HEK293 (cell line): ENCODE measurements around the gene PBXIP1.

Experiments used
- HOXA7 ChIP-seq: sonication (generic); formaldehyde crosslinking; IDR thresholded peaks from 2 replicates; pipeline ENCODE4 v1.8.1; 2022; ENCODE audit warnings: missing genetic modification reagents, borderline replicate concordance
- HOXD13 ChIP-seq: sonication (generic); formaldehyde crosslinking; IDR thresholded peaks from 2 replicates; pipeline ENCODE4 v1.8.0; 2022; ENCODE audit warnings: missing genetic modification reagents, borderline replicate concordance
- KLF10 ChIP-seq: fragments of 450-650 bp; IDR thresholded peaks from 2 replicates; pipeline ENCODE4 v1.5.1; 2018; ENCODE audit warnings: missing biosample characterization, mild to moderate bottlenecking, missing genetic modification characterization
- KLF17 ChIP-seq: fragments of 450-650 bp; formaldehyde crosslinking; IDR thresholded peaks from 2 replicates; pipeline ENCODE4 v1.5.1; 2016; ENCODE audit warnings: missing biosample characterization, missing genetic modification characterization
- PRDM1 ChIP-seq: fragments of 450-650 bp; formaldehyde crosslinking; IDR thresholded peaks from 2 replicates; pipeline ENCODE4; 2016; ENCODE audit warnings: missing biosample characterization, missing genetic modification characterization
- SP2 ChIP-seq: fragments of 450-650 bp; formaldehyde crosslinking; IDR thresholded peaks from 2 replicates; pipeline ENCODE4 v1.5.1; 2016; ENCODE audit warnings: missing biosample characterization, missing genetic modification characterization
- SP7 ChIP-seq: fragments of 450-650 bp; formaldehyde crosslinking; IDR thresholded peaks from 2 replicates; pipeline ENCODE4 v1.5.1; 2016; ENCODE audit warnings: missing biosample characterization, missing genetic modification characterization
- ZBTB17 ChIP-seq: fragments of 450-650 bp; formaldehyde crosslinking; IDR thresholded peaks from 2 replicates; pipeline ENCODE4 v1.5.1; 2016; ENCODE audit warnings: missing biosample characterization, missing genetic modification characterization
- ZBTB49 ChIP-seq: fragments of 450-650 bp; formaldehyde crosslinking; IDR thresholded peaks from 2 replicates; pipeline ENCODE4 v1.5.1; 2016; ENCODE audit warnings: missing biosample characterization, missing genetic modification characterization, low read depth
- ZBTB8A ChIP-seq: fragments of 450-650 bp; formaldehyde crosslinking; IDR thresholded peaks from 2 replicates; pipeline ENCODE4 v1.5.1; 2016; ENCODE audit warnings: missing biosample characterization, missing genetic modification characterization
- ZNF138 ChIP-seq: fragments of 450-650 bp; formaldehyde crosslinking; IDR thresholded peaks from 2 replicates; pipeline ENCODE4 v1.5.1; 2016; ENCODE audit warnings: missing biosample characterization, missing genetic modification characterization, borderline replicate concordance
- ZNF157 ChIP-seq: fragments of 450-650 bp; formaldehyde crosslinking; IDR thresholded peaks from 2 replicates; pipeline ENCODE4 v1.5.1; 2016; ENCODE audit warnings: missing biosample characterization, missing genetic modification characterization
- ZNF174 ChIP-seq: fragments of 450-650 bp; formaldehyde crosslinking; IDR thresholded peaks from 2 replicates; pipeline ENCODE4 v1.5.0; 2017; ENCODE audit warnings: missing biosample characterization, mild to moderate bottlenecking, missing genetic modification characterization
- ZNF223 ChIP-seq: fragments of 450-650 bp; formaldehyde crosslinking; IDR thresholded peaks from 2 replicates; pipeline ENCODE4 v1.5.1; 2016; ENCODE audit warnings: missing biosample characterization, missing genetic modification characterization
- ZNF274 ChIP-seq, 2 experiments: fragments of 200-500 bp in 1 of 2; fragments of 450-650 bp in 1 of 2; sonication (Bioruptor generic) in 1 of 2; formaldehyde crosslinking in 1 of 2; IDR thresholded peaks; 2 replicates each; pipeline versions ENCODE4 v1.5.1 to v1.6.1; 2014 to 2016; ENCODE audit warnings: borderline replicate concordance in 1 of 2, inconsistent platforms in 1 of 2, low read length in 1 of 2, missing biosample characterization in 1 of 2, missing genetic modification characterization in 1 of 2
- ZNF311 ChIP-seq: fragments of 450-650 bp; formaldehyde crosslinking; IDR thresholded peaks from 2 replicates; pipeline ENCODE4 v1.5.1; 2017; ENCODE audit warnings: missing biosample characterization, missing genetic modification characterization, borderline replicate concordance
- ZNF335 ChIP-seq: fragments of 450-650 bp; formaldehyde crosslinking; conservative IDR thresholded peaks from 2 replicates; pipeline ENCODE4 v1.5.1; 2016; ENCODE audit warnings: missing biosample characterization, missing genetic modification characterization
- ZNF513 ChIP-seq: fragments of 450-650 bp; IDR thresholded peaks from 2 replicates; pipeline ENCODE4 v1.5.1; 2018; ENCODE audit warnings: missing biosample characterization, missing genetic modification characterization
- ZNF549 ChIP-seq: fragments of 450-650 bp; IDR thresholded peaks from 2 replicates; pipeline ENCODE4 v1.5.1; 2018; ENCODE audit warnings: missing biosample characterization, missing genetic modification characterization, mild to moderate bottlenecking, inconsistent platforms, moderate library complexity
- ZNF600 ChIP-seq: fragments of 450-650 bp; formaldehyde crosslinking; IDR thresholded peaks from 2 replicates; pipeline ENCODE4 v1.5.1; 2016; ENCODE audit warnings: missing biosample characterization, missing genetic modification characterization
- ZNF624 ChIP-seq: fragments of 450-650 bp; formaldehyde crosslinking; IDR thresholded peaks from 2 replicates; pipeline ENCODE4 v1.5.1; 2017; ENCODE audit warnings: missing biosample characterization, missing genetic modification characterization
- ZNF660 ChIP-seq: fragments of 450-650 bp; IDR thresholded peaks from 2 replicates; pipeline ENCODE4 v1.5.1; 2018; ENCODE audit warnings: missing biosample characterization, mild to moderate bottlenecking, missing genetic modification characterization
- ZNF747 ChIP-seq: fragments of 450-650 bp; formaldehyde crosslinking; IDR thresholded peaks from 2 replicates; pipeline ENCODE4 v1.5.1; 2016; ENCODE audit warnings: missing biosample characterization, missing genetic modification characterization
- ZNF837 ChIP-seq: fragments of 450-650 bp; formaldehyde crosslinking; IDR thresholded peaks from 2 replicates; pipeline ENCODE4 v1.5.1; 2016; ENCODE audit warnings: missing biosample characterization, missing genetic modification characterization
- ZNF843 ChIP-seq: fragments of 450-650 bp; formaldehyde crosslinking; IDR thresholded peaks from 2 replicates; pipeline ENCODE4 v1.5.1; 2016; ENCODE audit warnings: missing biosample characterization, missing genetic modification characterization
- ZSCAN23 ChIP-seq: fragments of 450-650 bp; formaldehyde crosslinking; IDR thresholded peaks from 2 replicates; pipeline ENCODE4 v1.5.1; 2016; ENCODE audit warnings: missing biosample characterization, missing genetic modification characterization
- ZXDB ChIP-seq: fragments of 450-650 bp; formaldehyde crosslinking; IDR thresholded peaks from 2 replicates; pipeline ENCODE4 v1.5.1; 2016; ENCODE audit warnings: missing biosample characterization, missing genetic modification characterization
- TF ChIP-seq, protein P1 (sequence below): fragments of 450-650 bp; formaldehyde crosslinking; IDR thresholded peaks from 2 replicates; pipeline ENCODE4 v1.5.1; 2016; ENCODE audit warnings: missing biosample characterization, missing genetic modification characterization
- TF ChIP-seq, protein P2 (sequence below): fragments of 450-650 bp; formaldehyde crosslinking; IDR thresholded peaks from 2 replicates; pipeline ENCODE4 v1.5.0; 2017; ENCODE audit warnings: missing biosample characterization, missing genetic modification characterization, borderline replicate concordance
- TF ChIP-seq, protein P3 (sequence below): fragments of 450-650 bp; formaldehyde crosslinking; IDR thresholded peaks from 2 replicates; pipeline ENCODE4 v1.5.1; 2016; ENCODE audit warnings: missing biosample characterization, missing genetic modification characterization

The PBXIP1 gene

DNA sequence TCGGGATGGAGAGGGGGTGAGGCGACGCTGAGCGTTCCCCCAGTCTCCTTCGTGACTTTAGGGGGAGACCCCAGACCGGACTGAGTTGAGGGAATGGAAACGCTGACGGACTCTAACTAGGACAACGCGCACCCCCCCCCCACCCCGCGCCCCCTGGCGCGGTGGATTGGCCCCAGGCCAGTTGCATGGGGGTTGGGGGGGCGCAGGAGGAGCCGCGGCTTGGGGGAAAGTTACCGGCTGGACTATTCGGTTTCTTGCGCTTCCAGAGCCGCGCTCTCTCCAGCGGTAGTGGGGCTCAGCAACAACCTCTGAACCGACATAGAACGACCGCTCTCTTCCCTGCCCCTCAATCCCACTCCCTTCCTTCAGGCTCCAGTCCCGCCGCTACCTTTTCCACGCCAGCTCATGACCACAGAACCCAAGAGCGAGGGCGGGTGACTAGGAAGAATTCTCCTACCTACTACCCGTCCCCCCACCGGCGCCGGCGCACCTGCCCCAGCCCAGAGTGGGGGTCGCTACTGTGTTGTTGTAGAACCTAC lies 47.4 kb upstream of the PBXIP1 start (continued):
- TF ChIP-seq HOXA7: no peak
- TF ChIP-seq ZNF513 (tag by site-specific recombination): no peak
- TF ChIP-seq, protein P1, sequence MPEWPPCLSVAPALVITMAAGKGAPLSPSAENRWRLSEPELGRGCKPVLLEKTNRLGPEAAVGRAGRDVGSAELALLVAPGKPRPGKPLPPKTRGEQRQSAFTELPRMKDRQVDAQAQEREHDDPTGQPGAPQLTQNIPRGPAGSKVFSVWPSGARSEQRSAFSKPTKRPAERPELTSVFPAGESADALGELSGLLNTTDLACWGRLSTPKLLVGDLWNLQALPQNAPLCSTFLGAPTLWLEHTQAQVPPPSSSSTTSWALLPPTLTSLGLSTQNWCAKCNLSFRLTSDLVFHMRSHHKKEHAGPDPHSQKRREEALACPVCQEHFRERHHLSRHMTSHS (tag by site-specific recombination): no peak
- TF ChIP-seq ZXDB (tag by site-specific recombination): no peak
- no peak for TF ChIP-seq HOXD13 (CRISPR knock-in tag)
- peak; percentile 41; the same call in 1 of the 2 replicates for TF ChIP-seq KLF10 (tag by site-specific recombination)
- TF ChIP-seq ZBTB49: no peak
- TF ChIP-seq ZNF335 (tag by site-specific recombination): no peak
- TF ChIP-seq ZBTB17 (tag by site-specific recombination): no peak
- no peak for TF ChIP-seq ZNF311
- no peak for TF ChIP-seq ZNF660 (tag by site-specific recombination)
- TF ChIP-seq ZNF223 (tag by site-specific recombination): no peak
- no peak for TF ChIP-seq ZNF549 (tag by site-specific recombination)
- no peak for TF ChIP-seq SP7 (tag by site-specific recombination)
- TF ChIP-seq, protein P2, sequence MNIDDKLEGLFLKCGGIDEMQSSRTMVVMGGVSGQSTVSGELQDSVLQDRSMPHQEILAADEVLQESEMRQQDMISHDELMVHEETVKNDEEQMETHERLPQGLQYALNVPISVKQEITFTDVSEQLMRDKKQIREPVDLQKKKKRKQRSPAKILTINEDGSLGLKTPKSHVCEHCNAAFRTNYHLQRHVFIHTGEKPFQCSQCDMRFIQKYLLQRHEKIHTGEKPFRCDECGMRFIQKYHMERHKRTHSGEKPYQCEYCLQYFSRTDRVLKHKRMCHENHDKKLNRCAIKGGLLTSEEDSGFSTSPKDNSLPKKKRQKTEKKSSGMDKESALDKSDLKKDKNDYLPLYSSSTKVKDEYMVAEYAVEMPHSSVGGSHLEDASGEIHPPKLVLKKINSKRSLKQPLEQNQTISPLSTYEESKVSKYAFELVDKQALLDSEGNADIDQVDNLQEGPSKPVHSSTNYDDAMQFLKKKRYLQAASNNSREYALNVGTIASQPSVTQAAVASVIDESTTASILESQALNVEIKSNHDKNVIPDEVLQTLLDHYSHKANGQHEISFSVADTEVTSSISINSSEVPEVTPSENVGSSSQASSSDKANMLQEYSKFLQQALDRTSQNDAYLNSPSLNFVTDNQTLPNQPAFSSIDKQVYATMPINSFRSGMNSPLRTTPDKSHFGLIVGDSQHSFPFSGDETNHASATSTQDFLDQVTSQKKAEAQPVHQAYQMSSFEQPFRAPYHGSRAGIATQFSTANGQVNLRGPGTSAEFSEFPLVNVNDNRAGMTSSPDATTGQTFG (tag by site-specific recombination): no peak
- TF ChIP-seq ZNF157 (tag by site-specific recombination): no peak
- TF ChIP-seq ZBTB8A (tag by site-specific recombination): no peak
- TF ChIP-seq ZNF174 (tag by site-specific recombination): no peak
- TF ChIP-seq ZNF600 (tag by site-specific recombination): 0 out of 2 replicates have a peak, but pooled peaks have one; percentile 2
- no peak for TF ChIP-seq ZNF747 (tag by site-specific recombination)
- TF ChIP-seq ZNF624 (tag by site-specific recombination): no peak
- TF ChIP-seq ZNF843 (tag by site-specific recombination): no peak
- TF ChIP-seq, protein P3, sequence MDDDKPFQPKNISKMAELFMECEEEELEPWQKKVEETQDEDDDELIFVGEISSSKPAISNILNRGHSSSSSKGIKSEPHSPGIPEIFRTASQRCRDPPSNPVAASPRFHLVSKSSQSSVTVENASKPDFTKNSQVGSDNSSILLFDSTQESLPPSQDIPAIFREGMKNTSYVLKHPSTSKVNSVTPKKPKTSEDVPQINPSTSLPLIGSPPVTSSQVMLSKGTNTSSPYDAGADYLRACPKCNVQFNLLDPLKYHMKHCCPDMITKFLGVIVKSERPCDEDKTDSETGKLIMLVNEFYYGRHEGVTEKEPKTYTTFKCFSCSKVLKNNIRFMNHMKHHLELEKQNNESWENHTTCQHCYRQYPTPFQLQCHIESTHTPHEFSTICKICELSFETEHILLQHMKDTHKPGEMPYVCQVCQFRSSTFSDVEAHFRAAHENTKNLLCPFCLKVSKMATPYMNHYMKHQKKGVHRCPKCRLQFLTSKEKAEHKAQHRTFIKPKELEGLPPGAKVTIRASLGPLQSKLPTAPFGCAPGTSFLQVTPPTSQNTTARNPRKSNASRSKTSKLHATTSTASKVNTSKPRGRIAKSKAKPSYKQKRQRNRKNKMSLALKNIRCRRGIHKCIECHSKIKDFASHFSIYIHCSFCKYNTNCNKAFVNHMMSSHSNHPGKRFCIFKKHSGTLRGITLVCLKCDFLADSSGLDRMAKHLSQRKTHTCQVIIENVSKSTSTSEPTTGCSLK: no peak
- TF ChIP-seq PRDM1 (tag by site-specific recombination): no peak
- TF ChIP-seq ZNF138 (tag by site-specific recombination): no peak
- no peak for TF ChIP-seq SP2 (tag by site-specific recombination)
- TF ChIP-seq ZSCAN23 (tag by site-specific recombination): no peak
- no peak for TF ChIP-seq ZNF274 (IDR thresholded peaks at IDR 0.05; ENCODE audit: low read length)
- no peak for TF ChIP-seq ZNF274 (tag by site-specific recombination; IDR thresholded peaks at IDR 0.05; ENCODE audit: borderline replicate concordance)
- TF ChIP-seq ZNF837: no peak
- no peak for TF ChIP-seq KLF17 (tag by site-specific recombination)
